Measurements from ENCODE around the gene AGO4. TPM values are rescaled to one million over a fixed set of nuclear protein-coding genes. Genes with fewer than 3 reads are reported as not detected.

AGO4 gene
- total and polyA plus RNA-seq, 4 donors: 1.7 to 14.9 (median 7.3) TPM

- no peaks in the 10 kb centered on the region for H3K36me3 ChIP-seq (ENCODE audit: control insufficient read depth in 4 of 4, insufficient read depth in 3 of 4, low read depth in 1 of 4, low read length in 3 of 4)
- H3K27ac ChIP-seq (ENCODE audit: low read depth in 1 of 2, low read length in 2 of 2): peak overlapping the region; percentile 60 to 83
- peaks cover 0 to 13% (median 6%) of the 10 kb centered on the region in 4 donors for H3K4me1 ChIP-seq (ENCODE audit: control insufficient read depth in 4 of 4, insufficient read depth in 4 of 4, low read length in 3 of 4)
- 51% methylated on average over 19 of the region's 19 CpGs for WGBS
- H3K4me3 ChIP-seq (ENCODE audit: low read depth in 1 of 3, low read length in 3 of 3): peak overlapping the region; percentile 78 to 79 (median 78)
- peak overlapping the region; percentile 15 to 81 for H3K9ac ChIP-seq (ENCODE audit: low read depth in 1 of 2, low read length in 2 of 2)
- H3K9me3 ChIP-seq (ENCODE audit: control insufficient read depth in 4 of 4, low read length in 3 of 4): no peaks in the 10 kb centered on the region
- no peak for TF ChIP-seq JUND (IDR thresholded peaks at IDR 0.05)
- no peak for TF ChIP-seq FOXA1 (IDR thresholded peaks at IDR 0.05)
- TF ChIP-seq SP1 (IDR thresholded peaks at IDR 0.05): no peak
- TF ChIP-seq REST (IDR thresholded peaks at IDR 0.05): no peak
- TF ChIP-seq TAF1 (conservative IDR thresholded peaks at IDR 0.05): no peak
- TF ChIP-seq EGR1 (IDR thresholded peaks at IDR 0.05; ENCODE audit: low read depth in 2 of 2): no peak
- TF ChIP-seq RAD21 (IDR thresholded peaks at IDR 0.05): no peak
- TF ChIP-seq HNF4G (IDR thresholded peaks at IDR 0.05): no peak
- TF ChIP-seq YY1 (IDR thresholded peaks at IDR 0.05): no peak
- TF ChIP-seq GABPA (IDR thresholded peaks at IDR 0.05 in 1 of 2, conservative IDR thresholded peaks at IDR 0.05 in 1 of 2): no peak
- no peak for TF ChIP-seq FOXA2 (IDR thresholded peaks at IDR 0.05)
- no peak for TF ChIP-seq ATF3 (IDR thresholded peaks at IDR 0.05)
- TF ChIP-seq MAX (IDR thresholded peaks at IDR 0.05): no peak
- TF ChIP-seq RXRA (IDR thresholded peaks at IDR 0.05): no peak
- TF ChIP-seq NR2F2 (IDR thresholded peaks at IDR 0.05): no peak
- TF ChIP-seq, protein P1, sequence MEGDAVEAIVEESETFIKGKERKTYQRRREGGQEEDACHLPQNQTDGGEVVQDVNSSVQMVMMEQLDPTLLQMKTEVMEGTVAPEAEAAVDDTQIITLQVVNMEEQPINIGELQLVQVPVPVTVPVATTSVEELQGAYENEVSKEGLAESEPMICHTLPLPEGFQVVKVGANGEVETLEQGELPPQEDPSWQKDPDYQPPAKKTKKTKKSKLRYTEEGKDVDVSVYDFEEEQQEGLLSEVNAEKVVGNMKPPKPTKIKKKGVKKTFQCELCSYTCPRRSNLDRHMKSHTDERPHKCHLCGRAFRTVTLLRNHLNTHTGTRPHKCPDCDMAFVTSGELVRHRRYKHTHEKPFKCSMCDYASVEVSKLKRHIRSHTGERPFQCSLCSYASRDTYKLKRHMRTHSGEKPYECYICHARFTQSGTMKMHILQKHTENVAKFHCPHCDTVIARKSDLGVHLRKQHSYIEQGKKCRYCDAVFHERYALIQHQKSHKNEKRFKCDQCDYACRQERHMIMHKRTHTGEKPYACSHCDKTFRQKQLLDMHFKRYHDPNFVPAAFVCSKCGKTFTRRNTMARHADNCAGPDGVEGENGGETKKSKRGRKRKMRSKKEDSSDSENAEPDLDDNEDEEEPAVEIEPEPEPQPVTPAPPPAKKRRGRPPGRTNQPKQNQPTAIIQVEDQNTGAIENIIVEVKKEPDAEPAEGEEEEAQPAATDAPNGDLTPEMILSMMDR (IDR thresholded peaks at IDR 0.05; ENCODE audit: low read depth, low read length, missing input control): no peak
- no peaks in the 10 kb centered on the region for H3K27me3 ChIP-seq (ENCODE audit: control insufficient read depth in 4 of 4, insufficient read depth in 4 of 4, low read length in 3 of 4)
- no peak for DNase-seq (ENCODE audit: low spot score)
Measured at GRCh38 chr1:35768350-35769187, 39.2 kb upstream of the AGO4 start.

DNA sequence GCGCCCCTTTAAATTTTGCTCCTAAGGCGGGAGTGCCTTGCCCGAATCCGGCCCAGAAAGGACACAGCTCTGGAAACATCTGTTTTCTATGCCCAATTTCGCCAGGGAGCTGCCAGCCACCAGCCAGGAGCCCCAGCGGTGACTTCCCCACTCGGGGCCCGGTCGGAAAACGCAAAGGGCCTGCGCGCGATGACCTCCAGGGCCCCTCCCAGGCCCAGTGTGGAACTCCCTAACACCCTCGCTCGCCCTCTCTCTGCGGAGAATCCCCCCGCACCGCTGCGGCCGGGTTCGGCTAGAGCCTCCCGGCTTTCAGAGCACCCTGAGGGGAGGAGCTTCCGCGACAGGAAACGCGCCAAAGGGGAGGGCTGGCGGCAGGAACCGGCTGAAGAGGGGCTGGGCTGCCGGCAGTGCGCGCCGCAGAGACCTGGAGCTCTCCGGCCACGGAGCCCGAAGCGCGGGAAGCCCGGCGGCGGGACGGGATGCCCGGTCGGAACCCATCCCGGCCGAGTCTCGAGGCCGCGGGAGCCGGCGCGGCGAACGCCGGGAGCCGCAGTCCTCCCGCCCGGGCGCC lies 38.5 kb upstream of the AGO4 start:
- H3K4me1 ChIP-seq (ENCODE audit: control insufficient read depth in 4 of 4, insufficient read depth in 4 of 4, low read length in 3 of 4): peaks cover 0 to 13% (median 6%) of the 10 kb centered on the region in 4 donors
- no peaks in the 10 kb centered on the region for H3K9me3 ChIP-seq (ENCODE audit: control insufficient read depth in 4 of 4, low read length in 3 of 4)
- H3K27me3 ChIP-seq (ENCODE audit: control insufficient read depth in 4 of 4, insufficient read depth in 4 of 4, low read length in 3 of 4): no peaks in the 10 kb centered on the region
- peak; percentile 85 for DNase-seq (ENCODE audit: low spot score)
- H3K36me3 ChIP-seq (ENCODE audit: control insufficient read depth in 4 of 4, insufficient read depth in 3 of 4, low read depth in 1 of 4, low read length in 3 of 4): no peaks in the 10 kb centered on the region
- peak overlapping the region; percentile 78 to 79 (median 78) for H3K4me3 ChIP-seq (ENCODE audit: low read depth in 1 of 3, low read length in 3 of 3)
- WGBS: under 1% methylated on average over 58 of the region's 58 CpGs
- TF ChIP-seq YY1 (IDR thresholded peaks at IDR 0.05) (peak; percentile 56), RAD21 (IDR thresholded peaks at IDR 0.05) (no peak), GABPA (IDR thresholded peaks at IDR 0.05 in 1 of 2, conservative IDR thresholded peaks at IDR 0.05 in 1 of 2) (peak in 1 of 2 donors; percentile 73), REST (IDR thresholded peaks at IDR 0.05) (peak; percentile 12)
- H3K27ac ChIP-seq (ENCODE audit: low read depth in 1 of 2, low read length in 2 of 2): peak overlapping the region; percentile 60 to 83
- peak overlapping the region; percentile 15 to 81 for H3K9ac ChIP-seq (ENCODE audit: low read depth in 1 of 2, low read length in 2 of 2)
